HG03159 (cell line): ENCODE data around the gene ABCC11.

ENCODE experiments used
- ATAC-seq: cut with Tn5 transposase; IDR thresholded peaks from one replicate; pipeline ENCODE4 v1.9.1; 2021; ENCODE audit warnings: mild to moderate bottlenecking, moderate library complexity; ENCODE audit not compliant: unreplicated experiment

The ABCC11 gene

DNA sequence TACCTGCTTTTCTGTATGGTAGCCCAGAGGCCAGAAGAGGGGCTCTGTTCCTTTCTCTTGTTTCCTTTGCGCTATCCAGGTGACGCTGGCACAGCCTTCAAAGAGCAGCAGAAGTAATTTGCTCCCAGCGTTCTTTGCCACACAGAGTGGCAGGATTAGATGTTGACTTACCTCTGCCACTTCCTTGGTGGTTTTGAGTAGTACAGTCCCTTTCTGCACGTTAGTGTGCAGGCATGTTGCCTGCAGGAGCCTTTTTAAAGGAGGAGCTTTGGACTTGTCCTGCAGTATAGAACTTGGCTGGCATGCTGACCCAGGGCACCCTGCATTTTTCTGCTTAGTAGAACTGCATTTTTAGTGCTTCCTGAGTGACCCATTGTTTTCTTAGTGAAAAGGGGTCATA is at the start of gene ABCC11:
Gene ABCC11 (minus strand): TSS at position 229 of the 400 bp plus-strand sequence. CDS start 15,618 bp downstream, outside the sequence.
- no peak for ATAC-seq

DNA sequence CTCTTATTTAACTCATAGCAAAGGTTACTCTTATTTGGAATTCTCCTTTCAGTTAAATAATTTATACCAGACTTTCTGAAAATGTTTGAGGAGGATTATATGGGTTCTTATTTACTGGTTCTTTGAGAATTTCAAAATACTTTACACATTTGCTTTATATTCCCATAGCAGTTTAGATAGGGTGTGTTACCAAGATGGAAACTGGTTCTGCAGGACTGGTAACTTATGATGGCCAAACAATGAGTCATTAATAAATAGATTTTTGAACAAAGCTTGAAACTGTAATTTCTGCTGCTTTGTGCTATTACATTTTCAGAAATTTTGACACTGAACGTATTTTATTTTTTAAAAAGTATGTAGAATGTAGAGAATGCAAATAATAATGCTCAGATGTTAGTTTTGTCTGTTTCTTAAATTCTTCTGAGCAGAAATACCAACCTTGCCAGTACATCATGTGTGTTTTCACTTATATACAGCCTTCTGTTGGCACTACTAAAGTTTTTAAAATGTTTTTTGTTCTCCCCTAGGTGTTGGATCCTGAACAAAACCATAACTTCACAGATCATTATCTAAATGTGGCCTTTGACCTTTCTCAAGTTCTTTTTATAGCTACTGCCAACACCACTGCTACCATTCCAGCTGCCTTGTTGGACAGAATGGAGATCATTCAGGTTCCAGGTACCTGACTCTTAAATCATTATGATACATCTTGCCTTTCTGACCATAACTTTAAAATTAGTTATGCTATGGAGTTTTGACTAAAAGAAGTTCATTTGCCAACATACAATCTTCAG is 48.3 kb upstream of the ABCC11 start:
- no peak for ATAC-seq

DNA sequence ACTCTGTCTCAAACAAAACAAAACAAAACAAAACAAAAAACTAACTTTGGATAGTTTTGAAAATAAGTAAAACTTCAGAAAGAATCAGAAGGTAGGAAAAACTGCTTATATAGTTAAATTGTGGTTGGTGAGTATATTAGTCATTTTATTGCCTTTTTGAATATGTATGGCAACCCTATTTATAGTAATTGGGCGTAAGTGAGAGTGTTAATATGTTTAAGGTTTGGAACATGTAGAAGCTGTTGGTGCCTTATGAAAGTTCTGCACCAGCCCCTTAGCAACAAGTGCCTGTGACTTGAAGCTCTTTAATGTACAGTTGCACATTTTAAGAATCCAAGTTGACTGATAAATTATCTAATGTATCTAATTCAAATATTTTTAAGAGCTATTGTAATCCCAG is 47.4 kb upstream of the ABCC11 start:
- no peak for ATAC-seq

DNA sequence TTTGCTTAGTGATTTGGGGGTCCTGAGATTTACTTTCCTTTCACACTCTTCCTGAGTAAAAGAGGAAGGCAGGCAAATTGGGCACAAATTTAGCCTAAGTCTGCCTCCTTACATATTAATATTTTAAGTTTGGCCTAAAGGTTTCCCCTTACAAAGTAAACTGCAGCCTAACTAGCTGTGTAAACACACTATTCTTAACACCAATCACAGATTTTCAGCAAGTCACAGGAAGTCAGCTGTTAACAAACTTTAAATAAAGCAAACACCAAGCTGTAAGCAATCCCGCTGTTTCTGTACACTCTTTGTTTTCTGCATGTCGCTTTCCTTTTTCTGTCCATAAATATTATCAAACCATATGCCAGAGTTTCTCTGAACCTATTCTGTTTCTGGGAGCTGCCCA is 45.1 kb upstream of the ABCC11 start:
- no peak for ATAC-seq

DNA sequence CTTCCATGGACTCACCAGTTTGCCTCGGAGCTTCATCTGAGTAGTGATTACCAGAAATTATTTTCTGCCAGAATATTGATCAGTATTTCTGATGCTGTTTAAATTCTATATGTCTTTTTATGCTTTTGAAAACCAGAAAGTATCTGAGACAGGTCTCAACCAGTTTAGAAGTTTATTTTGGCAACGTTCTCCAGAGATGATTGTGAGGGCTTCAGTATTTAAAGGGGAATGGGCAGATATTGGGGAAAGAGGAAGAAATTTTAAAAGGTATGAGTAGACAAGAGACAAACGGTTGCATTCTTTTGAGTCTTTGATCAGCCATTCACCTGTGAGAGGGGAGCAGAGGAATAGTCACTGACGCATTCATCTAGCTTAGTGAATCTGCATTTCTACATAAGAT is 44.4 kb upstream of the ABCC11 start:
- no peak for ATAC-seq

DNA sequence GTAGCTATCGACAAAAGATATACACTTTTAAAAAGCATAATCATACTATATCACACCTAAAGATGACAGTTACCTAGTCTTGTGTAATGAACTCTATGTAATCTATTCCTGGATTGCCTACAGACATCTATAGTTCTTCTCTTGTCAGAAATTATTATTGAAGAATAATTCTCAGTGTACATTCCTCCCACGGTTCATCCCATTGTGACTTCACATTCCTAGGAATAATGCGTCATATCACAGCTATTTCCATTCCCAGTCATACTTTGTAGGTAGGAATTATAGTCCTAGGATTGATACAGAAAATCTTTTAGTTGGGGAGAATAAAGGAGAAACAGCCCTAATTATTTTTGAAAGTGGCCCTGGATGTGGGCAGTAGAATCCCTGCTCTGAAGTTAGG is 44.0 kb upstream of the ABCC11 start:
- no peak for ATAC-seq

DNA sequence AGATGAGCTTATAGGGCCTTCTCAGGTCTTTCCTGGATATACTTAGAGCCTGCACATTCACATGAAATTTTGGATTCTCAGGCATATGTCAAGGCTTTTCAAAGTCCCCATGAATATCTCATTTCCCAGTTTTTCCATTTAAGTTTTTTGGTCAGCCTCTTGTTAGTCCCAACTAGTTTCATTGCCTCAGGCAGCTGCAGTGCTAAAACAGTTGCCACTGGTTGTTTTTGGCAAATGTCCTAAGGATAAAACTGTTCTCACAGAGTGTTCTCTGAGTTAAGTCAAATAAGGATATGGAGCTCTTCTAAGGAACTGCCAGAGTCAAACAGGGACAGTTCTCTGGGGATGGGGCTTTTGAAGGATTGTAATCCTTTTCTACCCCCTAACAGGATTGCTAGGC is 39.9 kb upstream of the ABCC11 start:
- ATAC-seq: no peak

DNA sequence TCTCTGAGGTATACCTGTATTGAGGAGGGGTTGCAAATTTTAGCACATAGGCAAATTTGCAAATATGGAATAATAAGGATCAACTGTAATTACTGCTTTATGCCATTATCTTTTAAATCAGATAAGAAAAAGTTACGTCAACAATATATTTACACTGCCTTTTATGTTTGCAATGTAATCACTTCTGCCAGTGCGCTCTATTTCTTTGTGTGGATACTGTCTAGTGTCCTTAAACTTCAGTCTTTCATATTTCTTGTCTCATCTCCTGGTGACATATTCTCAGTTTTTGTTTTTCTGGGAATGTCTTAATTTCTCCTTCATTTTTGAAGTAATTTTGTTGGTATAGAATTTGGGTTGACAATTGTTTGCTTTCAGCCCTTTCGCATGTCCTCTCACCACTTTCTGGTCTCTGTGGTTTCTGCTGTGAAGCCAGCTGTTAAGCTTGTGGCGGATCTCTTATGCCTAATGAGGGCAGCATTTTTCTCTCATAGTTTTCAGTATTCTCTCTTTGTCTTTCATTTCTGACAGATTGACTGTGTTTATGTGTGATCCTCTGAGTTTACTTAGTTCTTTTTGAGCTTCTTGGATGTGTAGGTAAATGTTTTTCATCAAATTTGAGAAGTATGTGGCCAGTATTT is 37.6 kb upstream of the ABCC11 start:
- ATAC-seq: no peak

DNA sequence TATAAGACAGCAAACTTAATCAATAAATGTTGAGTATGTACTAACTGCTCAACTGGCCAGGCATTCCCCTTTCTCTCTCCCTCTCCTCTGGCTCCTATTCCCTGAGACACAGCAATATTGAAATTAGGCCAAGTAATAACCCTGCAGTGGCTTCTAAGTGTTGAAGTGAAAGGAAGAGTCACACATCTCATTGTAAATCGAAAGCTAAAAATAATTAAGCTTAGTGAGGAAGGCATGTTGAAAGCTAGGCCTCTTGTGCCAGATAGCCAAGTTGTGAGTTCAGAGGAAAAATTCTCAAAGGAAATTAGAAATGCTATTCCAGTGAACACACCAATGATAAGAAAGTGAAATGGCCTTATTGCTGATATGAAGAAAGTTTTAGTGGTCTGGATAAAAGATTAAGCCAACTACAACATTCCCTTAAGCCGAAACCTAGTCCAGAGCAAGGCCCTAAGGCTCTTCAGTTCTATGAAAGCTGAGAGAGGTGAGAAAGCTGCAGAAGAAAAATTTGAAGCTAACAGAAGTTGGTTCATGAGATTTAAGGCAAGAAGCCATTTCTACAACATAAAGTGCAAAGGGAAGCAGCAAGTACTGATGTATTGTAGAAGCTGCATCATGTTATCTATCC is 35.4 kb upstream of the ABCC11 start:
- ATAC-seq: no peak

DNA sequence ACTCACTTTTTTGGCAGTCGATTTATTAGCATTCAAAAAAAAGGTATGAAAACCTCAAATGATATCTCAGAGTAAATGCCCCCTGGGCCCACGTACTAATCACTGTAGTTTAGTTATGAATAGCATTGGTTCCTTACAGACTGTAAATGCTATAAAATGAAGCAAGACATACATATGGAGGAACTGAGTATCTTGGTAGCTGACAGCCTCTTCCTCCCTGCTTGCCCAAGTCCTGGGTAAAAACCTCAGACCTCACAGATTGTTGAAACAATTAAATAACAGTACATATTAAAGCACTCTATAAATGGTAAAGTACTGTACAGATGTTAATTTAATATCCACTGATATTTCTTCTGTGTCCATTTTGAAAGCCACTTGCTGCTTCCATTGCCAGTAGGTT is 33.2 kb upstream of the ABCC11 start:
- ATAC-seq: no peak

DNA sequence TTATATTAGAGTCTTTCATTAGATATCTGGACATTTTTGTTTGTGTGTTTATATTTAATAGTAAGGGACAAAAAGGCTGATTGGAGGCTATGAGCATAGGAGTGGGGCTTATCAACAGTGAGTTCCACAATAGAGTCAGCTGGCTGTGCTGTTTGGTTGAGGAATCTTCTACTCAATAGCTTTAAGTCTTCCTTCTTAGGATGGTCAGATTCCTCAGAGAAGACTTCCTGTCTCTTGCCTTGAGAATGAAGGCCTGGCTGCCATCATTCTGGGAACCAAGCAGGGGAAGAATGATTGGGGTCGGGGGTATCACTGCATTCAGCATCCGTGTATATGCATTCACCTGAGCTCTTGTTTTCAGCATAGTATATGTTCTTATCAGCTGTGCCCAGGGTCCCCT is 31.9 kb upstream of the ABCC11 start:
- ATAC-seq: no peak

DNA sequence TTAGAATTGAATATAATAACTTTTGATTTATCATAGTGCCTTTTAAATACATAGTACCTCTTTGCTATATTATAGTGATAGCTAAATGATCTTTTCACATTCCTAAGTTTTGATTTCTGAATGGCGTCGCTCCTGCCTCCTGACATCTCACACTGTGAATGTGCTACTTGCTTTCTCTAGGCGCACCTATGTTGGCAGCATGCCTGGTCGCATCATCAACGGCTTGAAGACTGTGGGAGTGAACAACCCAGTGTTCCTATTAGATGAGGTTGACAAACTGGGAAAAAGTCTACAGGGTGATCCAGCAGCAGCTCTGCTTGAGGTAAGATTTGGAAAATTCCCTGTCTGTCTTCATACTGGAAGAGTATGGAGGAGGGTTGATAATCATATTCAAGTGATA is 29.8 kb upstream of the ABCC11 start:
- ATAC-seq: no peak

DNA sequence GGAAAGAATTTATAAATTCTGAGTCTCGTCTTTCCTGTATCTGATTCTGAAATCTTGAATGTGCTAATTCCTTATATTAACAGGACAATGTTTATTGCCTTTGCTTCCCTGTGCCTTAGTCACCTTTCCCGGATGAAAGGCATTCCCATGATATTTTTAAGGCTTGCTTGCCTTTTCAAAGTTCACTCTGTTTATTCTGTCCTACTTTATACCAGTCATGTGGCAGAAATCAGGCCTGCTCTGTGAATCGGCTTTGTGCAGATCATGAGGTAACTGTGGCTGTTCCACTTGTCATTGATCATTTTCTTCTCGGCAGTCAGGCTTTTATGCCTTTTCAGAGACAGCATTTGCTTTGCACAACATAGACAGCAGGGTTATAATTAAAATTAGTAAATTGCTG is 28.8 kb upstream of the ABCC11 start:
- ATAC-seq: no peak

DNA sequence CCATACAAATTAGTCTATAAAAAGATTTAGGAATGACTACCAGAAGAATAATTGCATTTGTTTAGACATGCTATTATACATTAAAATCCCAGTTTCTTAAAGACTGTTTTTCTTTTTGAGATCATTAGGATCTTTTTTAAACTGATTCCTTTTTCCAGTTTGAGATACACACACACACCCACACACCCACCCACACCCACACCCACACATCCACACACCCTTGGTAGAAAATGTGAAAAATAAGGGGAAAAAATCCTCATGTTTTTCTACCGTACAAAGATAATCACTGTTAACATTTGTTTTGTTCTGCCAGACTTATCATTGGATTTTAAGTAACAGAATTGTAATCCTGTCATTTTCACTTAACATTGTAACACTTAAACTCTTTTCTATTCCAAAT is 27.1 kb upstream of the ABCC11 start:
- no peak for ATAC-seq

DNA sequence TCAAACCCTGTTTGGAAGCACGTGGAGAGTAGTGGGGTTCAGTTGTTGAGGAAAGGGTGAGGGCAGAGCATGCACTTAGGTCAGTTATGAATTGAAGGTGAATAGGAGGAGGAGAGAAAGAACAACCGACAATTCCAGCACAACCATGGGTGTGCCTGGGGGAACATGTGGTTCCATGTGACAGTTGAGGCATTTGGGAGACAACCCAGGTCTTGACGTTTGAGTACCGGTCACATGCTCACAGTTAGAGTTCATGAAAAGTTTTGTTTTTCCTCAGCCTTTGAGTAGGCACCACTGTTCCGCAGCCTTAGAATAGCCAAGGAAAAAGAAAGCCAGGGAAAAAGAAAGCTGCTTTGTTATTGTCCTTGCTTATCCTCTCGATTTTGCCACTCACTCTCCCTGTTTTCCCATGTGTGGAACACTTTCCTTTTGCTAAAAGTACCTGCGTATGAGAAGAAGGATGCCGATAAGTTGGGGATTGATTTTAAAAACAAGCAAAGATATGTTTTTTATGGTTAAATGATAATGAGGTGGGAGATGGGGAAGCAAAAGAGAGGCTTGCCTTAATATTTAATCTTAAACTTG is 25.6 kb upstream of the ABCC11 start:
- ATAC-seq: no peak

DNA sequence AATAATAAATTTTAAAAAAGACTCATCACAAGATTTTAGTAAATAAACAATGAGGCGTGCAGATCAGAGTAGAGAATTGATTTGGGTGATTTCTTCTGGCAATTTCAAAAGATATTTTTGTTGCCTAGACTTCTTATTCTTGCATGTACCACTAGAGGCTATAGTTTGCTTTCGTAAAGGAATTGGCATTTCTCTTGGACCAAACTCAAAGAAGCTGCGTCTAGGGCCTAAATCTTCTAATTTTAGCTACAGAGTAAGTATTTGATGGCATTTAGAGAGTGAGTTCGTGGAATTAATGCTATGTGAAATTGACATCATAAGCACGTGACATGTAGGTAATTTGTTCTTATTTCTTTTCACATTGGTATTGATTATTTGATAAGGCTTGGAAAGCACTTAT is 24.4 kb upstream of the ABCC11 start:
- no peak for ATAC-seq

DNA sequence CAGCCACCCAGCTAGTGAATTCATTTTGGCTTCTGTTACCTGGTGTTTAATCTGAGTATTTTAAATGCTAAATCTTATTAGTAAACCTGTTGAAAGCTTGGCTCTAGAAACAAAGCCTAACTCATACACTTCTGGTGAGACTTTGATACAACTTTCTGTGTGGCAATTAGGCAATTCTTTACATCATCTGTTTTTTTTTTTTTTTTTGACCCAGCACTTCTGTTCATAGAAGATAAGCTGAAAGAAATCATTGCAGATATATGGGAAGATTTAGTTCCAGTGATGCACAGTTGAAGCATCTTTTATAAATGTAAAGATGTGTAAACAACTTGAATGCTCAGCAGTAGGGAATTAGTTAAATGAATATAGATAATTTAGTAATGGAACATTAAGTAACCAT is 21.7 kb upstream of the ABCC11 start:
- no peak for ATAC-seq

DNA sequence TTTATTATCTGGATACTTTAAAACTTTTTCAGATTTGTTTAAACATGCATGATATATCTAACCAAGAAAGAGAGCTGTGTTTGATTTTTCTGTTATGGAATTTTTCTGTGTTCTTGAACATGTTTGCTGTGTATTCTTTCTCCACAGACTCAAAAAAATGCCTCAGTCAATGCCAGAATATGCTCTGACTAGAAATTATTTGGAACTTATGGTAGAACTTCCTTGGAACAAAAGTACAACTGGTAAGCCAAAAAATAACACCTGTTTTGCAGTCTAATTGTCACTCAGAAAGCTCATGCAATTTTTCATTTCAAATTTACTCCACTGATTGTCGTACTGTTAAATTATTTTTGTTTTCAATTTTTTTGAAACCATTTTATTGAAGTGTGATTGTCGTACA is 15.3 kb upstream of the ABCC11 start:
- no peak for ATAC-seq

DNA sequence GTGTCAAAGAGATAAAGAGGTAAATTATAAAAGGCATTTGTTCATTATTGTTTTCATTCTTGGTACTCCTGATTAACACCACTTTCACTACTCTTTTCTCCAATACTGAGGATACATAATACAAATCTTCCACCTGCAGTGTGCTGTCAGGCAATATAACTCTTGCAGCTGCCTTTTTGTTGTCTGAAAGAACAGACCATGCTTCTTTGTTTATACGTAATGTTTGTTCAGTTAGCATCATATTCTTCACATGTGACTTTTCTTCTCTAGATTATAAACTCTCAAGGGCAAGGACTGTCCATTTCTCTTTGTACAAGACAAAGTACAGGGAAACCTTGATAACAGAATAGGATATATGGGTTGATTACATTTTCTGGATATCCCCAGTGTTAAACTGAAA is 14.2 kb upstream of the ABCC11 start:
- ATAC-seq: no peak

DNA sequence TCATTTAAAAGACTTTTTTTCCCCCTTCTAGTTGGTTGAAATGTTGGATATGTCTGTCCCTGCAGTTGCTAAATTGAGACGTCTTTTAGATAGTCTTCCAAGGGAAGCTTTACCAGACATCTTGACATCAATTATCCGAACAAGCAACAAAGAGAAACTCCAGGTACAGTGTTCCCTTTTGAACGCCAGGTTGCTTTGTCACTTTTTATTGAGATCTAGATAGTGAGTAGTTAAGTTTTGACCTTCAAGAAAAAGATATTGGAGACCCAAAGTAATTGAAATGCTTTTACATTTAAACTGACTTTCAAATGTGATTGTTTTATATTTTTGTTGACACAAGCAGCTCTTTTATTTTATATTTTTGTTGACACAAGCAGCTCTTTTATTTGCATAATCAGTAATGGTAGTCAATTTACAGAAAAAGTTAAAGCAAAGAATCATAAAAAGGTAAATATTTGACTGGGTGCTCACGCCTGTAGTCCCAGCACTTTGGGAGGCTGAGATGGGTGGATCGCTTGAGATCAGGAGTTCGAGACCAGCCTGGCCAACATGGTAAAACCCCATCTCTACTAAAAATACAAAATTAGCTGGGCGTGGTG is 9.3 kb upstream of the ABCC11 start:
- ATAC-seq: no peak

DNA sequence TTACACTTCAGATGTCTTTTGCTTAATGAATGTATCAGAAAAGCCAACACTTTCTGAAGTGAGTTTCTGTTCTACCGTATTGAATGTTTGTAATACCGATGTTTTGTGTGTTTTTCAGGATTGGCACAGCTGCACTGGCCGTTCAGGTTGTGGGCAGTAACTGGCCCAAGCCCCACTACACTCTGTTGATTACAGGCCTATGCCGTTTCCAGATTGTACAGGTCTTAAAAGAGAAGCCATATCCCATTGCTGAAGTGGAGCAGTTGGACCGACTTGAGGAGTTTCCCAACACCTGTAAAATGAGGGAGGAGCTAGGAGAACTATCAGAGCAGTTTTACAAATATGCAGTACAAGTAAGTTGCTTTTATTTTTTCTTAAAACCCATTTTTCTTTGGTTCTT is 4.7 kb upstream of the ABCC11 start:
- no peak for ATAC-seq
